ENCODE data around the gene OLFML3.
A peak's percentile ranks its signal among the peaks of the same experiment; 100 is the strongest.

The OLFML3 gene

GRCh38 chr1:113972954-113973353 lies 6.3 kb upstream of the OLFML3 start (continued):
- TF ChIP-seq ZNF747 (tag by site-specific recombination; IDR thresholded peaks at IDR 0.05) (no peak), ZNF521 (tag by site-specific recombination; IDR thresholded peaks at IDR 0.05) (no peak), SP2 (tag by site-specific recombination; IDR thresholded peaks at IDR 0.05) (no peak)

GRCh38 chr1:113975211-113975895 lies 3.9 kb upstream of the OLFML3 start:
- peaks cover 0 to 47% of the 10 kb centered on the region in 2 experiments; a peak in 1 of 3 replicates for H3K36me3 ChIP-seq (ENCODE audit: control insufficient read depth in 2 of 2, insufficient read depth in 1 of 2, low read length in 2 of 2)
- H3K4me1 ChIP-seq (ENCODE audit: control insufficient read depth, insufficient read depth, low read length): peaks cover 5% of the 10 kb centered on the region; the same call in 1 of the 2 replicates
- POLR2A ChIA-PET: no interaction called here

GRCh38 chr1:113976609-113977278 lies 2.5 kb upstream of the OLFML3 start:
- TF ChIP-seq WT1 (tag by site-specific recombination; IDR thresholded peaks at IDR 0.05): no peak
- TF ChIP-seq CTCF (tag by site-specific recombination; IDR thresholded peaks at IDR 0.05): peak; percentile 49; the same call in 1 of the 2 replicates
- TF ChIP-seq ZBTB8A (tag by site-specific recombination; IDR thresholded peaks at IDR 0.05): no peak
- POLR2A ChIA-PET: interaction anchor here (1.0 kb wide), 1 partner anchor 48 kb away, joined by 4 read pairs; the partner anchor contains the start of gene HIPK1
- peaks cover 0 to 34% of the 10 kb centered on the region in 2 experiments; a peak in 1 of 3 replicates for H3K36me3 ChIP-seq (ENCODE audit: control insufficient read depth in 2 of 2, insufficient read depth in 1 of 2, low read length in 2 of 2)
- peaks cover 5% of the 10 kb centered on the region; the same call in 1 of the 2 replicates for H3K4me1 ChIP-seq (ENCODE audit: control insufficient read depth, insufficient read depth, low read length)
- H3K4me3 ChIP-seq (ENCODE audit: low read depth, low read length): no peak overlapping the region
- CTCF ChIA-PET: interaction anchor here (0.6 to 7.7 kb wide), 26 partner anchors 9 to 1608 kb away, joined by 3 to 99 read pairs (median 4); partner anchors contain the start of gene SYT6
- no peaks in the 10 kb centered on the region for H3K9me3 ChIP-seq (ENCODE audit: control insufficient read depth, insufficient read depth, low read depth, low read length)
- no peak overlapping the region for H3K27ac ChIP-seq (ENCODE audit: extremely low read depth, low read depth, low read length)

More at GRCh38 chr1:113975211-113975895, 3.9 kb upstream of the OLFML3 start:
- Histone ChIP-seq H3K4me3 (ENCODE audit: low read depth, low read length) (no peak overlapping the region), H3K27ac (ENCODE audit: extremely low read depth, low read depth, low read length) (no peak overlapping the region), H3K9me3 (ENCODE audit: control insufficient read depth, insufficient read depth, low read depth, low read length) (no peaks in the 10 kb centered on the region)
- CTCF ChIA-PET: interaction anchor here (0.6 to 7.7 kb wide), 3 partner anchors 165 to 902 kb away, joined by 3 to 99 read pairs (median 3); partner anchors contain the start of gene LRIG2
- TF ChIP-seq ZNF629 (tag by site-specific recombination; IDR thresholded peaks at IDR 0.05) (no peak), MYNN (tag by site-specific recombination; IDR thresholded peaks at IDR 0.05; ENCODE audit: borderline replicate concordance) (no peak), ZNF664 (tag by site-specific recombination; IDR thresholded peaks at IDR 0.05) (no peak), ZNF843 (tag by site-specific recombination; IDR thresholded peaks at IDR 0.05) (no peak), ZNF792 (tag by site-specific recombination; IDR thresholded peaks at IDR 0.05) (no peak), INSM2 (tag by site-specific recombination; IDR thresholded peaks at IDR 0.05) (no peak), ZFP69B (tag by site-specific recombination; IDR thresholded peaks at IDR 0.05) (no peak), ZNF302 (tag by site-specific recombination; IDR thresholded peaks at IDR 0.05; ENCODE audit: low read depth) (no peak), ZNF654 (tag by site-specific recombination; IDR thresholded peaks at IDR 0.05; ENCODE audit: low read depth) (no peak), ZEB2 (tag by site-specific recombination; IDR thresholded peaks at IDR 0.05) (no peak), ZNF10 (tag by site-specific recombination; IDR thresholded peaks at IDR 0.05) (no peak), OSR2 (tag by site-specific recombination; IDR thresholded peaks at IDR 0.05) (no peak), ZNF335 (tag by site-specific recombination; conservative IDR thresholded peaks at IDR 0.05) (no peak), ZNF274 (IDR thresholded peaks at IDR 0.05; ENCODE audit: low read length) (no peak), ZNF274 (tag by site-specific recombination; IDR thresholded peaks at IDR 0.05; ENCODE audit: borderline replicate concordance) (no peak), ZNF138 (tag by site-specific recombination; IDR thresholded peaks at IDR 0.05; ENCODE audit: borderline replicate concordance) (no peak), SCRT2 (tag by site-specific recombination; IDR thresholded peaks at IDR 0.05) (no peak), ZNF398 (tag by site-specific recombination; IDR thresholded peaks at IDR 0.05) (no peak), ZBTB7A (tag by site-specific recombination; IDR thresholded peaks at IDR 0.05; ENCODE audit: low read depth) (no peak)

All from HEK293 (cell line).